A549 treated with AZD9567 at 1 μM for 4 hours (cell line): ENCODE data around the gene NR1D1. TPM values are rescaled to one million over a fixed set of nuclear protein-coding genes. Genes with fewer than 3 reads are reported as not detected.

Experiments used
- total RNA-seq: library from RNA; stranded (reverse); fragments of 200-300 nt; extraction: Qiagen RNA extraction; gene quantifications from 5 replicates; pipeline ENCODE4 v1.2.3, GENCODE V29; 2022; ENCODE audit not compliant: insufficient read depth

NR1D1 gene
- 7.6 to 10.0 TPM (median 8.9 TPM) in 5 replicates for total RNA-seq

GRCh38 chr17:40100419-40100668 lies at the start of gene NR1D1:
TSS of gene NR1D1 (minus strand) at chr17:40100589. CDS start at chr17:40100094, 495 bp downstream.

DNA sequence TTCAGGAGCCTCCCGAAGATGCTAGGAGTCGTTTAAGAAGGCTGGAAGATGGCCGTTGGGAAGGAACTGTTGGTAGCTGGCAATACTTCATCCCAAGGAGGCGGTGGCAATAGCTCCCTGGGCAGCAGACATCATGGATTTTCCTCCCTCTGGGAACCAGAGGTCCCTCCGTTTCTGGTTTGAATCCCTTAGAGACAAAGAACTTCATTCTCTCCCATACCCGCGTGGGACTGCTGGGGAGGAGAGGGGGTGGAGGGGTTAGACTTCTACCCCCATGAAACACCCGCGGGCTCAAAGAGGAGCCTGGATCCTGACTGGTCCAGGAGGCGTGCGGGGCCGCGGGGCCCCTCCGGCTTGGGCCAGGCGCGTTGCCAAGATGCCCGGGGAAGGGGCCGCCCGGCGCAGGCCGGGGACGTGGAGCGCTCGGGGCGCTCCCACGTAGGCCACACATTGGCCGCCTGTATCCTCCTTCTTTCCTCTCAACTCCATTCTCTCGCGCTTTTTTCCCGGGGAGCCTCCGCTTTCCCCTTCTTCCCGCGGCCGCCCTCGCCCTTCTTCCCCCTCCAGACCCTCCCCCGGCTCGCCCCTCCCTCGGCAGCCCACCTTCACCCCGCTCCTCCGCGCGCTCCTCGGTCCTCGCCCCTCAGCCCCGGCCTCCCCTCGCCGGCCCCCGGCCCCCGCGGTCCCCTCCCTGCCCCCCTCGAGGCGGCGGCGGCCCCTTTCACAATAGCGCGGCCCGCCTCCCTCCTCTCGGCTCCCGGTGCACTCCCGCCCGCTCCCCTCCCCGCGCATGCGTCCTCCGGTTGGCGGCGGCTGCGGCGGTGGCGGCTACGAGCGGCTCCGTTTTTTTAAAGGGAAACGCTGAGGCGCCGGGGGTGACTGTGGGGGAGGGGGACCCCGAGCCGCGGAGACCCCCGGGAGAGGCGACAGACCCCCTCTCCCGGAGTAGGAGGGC lies 21.1 kb upstream of the NR1D1 start, which contains the start of gene MSL1:
Gene MSL1 (plus strand): TSS at position 791 of the 955 bp plus-strand sequence. CDS start 642 bp downstream, outside the sequence.

DNA sequence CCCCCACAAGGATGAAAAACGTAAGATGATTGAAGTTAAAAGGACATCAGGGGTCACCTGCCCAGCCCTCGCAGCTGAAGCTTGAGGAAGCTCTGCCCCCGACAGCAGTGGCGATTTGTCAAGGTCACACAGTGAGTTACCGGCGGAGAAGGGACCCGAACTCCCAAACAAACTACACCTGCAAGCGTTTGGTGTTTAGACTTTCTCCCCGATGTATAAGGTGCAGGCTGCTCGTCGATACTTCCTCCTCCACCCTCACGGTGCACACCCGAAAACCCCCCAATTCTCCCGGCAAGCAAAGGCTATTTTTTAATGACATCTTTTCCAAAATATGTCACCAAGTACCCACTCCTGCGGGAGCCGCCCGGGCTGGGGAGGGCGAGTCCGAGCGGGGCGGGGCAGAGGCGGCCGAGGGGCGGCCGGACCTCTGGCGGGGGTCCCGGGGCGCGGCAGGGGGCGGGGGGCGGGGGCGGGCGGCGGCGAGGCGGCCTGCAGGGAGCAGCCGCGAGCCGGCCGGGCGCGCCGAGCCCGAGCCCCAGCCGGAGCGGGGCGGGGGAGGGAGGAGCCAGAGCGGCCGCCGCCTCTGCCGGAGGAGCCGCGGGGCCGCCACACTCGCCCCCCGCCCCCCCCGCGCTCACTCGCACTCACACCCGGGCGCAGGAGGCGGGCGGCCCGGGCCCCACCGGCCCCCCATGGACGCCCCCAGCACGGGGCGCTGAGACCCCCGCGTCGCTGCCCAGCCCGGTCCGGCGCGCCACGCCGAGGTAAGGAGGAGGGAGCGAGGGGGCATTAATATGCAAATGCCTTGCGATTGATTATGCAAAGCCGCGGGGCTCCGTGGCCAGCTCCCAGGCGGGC lies 37.8 kb downstream of the NR1D1 start, which contains the start of gene THRA:
Gene THRA (plus strand): TSS at position 637 of the 858 bp plus-strand sequence. CDS start 11,524 bp downstream, outside the sequence.

Other genes starting within 250 kb of the NR1D1 start
- not detected in 5 replicates for gene IKZF3, start 236.3 kb downstream of the NR1D1 start, total RNA-seq
- gene ZPBP2, start 232.4 kb downstream of the NR1D1 start, total RNA-seq: not detected in 5 replicates
- gene GSDMB, start 182.0 kb downstream of the NR1D1 start, total RNA-seq: 2.2 to 2.6 TPM (median 2.3 TPM) in 5 replicates
- gene ORMDL3, start 173.0 kb downstream of the NR1D1 start, total RNA-seq: 34.4 to 45.1 TPM (median 43.1 TPM) in 5 replicates
- not detected in 5 replicates for gene LRRC3C, start 172.9 kb downstream of the NR1D1 start, total RNA-seq
- not detected in 5 replicates for gene GSDMA, start 137.6 kb downstream of the NR1D1 start, total RNA-seq
- gene PSMD3, start 119.8 kb downstream of the NR1D1 start, total RNA-seq: 170 to 185 TPM (median 176 TPM) in 5 replicates
- 0.26 to 0.56 TPM (median 0.43 TPM) in 4 of 5 replicates, not detected in the other for gene CSF3, start 85.1 kb downstream of the NR1D1 start, total RNA-seq
- gene MED24, start 46.2 kb downstream of the NR1D1 start, total RNA-seq: 47.9 to 56.6 TPM (median 52.6 TPM) in 5 replicates
- gene THRA, start 37.6 kb downstream of the NR1D1 start, total RNA-seq: 16.7 to 23.1 TPM (median 21.9 TPM) in 5 replicates
- 51.6 to 59.8 TPM (median 59.0 TPM) in 5 replicates for gene MSL1, start 21.4 kb upstream of the NR1D1 start, total RNA-seq
- gene CASC3, start 39.9 kb upstream of the NR1D1 start, total RNA-seq: 47.1 to 48.2 TPM (median 47.7 TPM) in 5 replicates
- gene RAPGEFL1, start 76.9 kb upstream of the NR1D1 start, total RNA-seq: 3.7 to 4.6 TPM (median 3.7 TPM) in 5 replicates
- 18.6 to 22.4 TPM (median 21.0 TPM) in 5 replicates for gene WIPF2, start 118.7 kb upstream of the NR1D1 start, total RNA-seq
- 55.2 to 75.3 TPM (median 58.9 TPM) in 5 replicates for gene CDC6, start 187.3 kb upstream of the NR1D1 start, total RNA-seq
- gene RARA, start 208.6 kb upstream of the NR1D1 start, total RNA-seq: 29.9 to 43.0 TPM (median 34.9 TPM) in 5 replicates